Neutrophil (primary cell): ENCODE results near the gene LNX2.

Experiments used
- H3K27ac ChIP-seq: fragments of 200-600 bp; sonication (generic); 2 replicates; pipeline ENCODE4 v1.5.1; 2016; ENCODE audit warnings: mild to moderate bottlenecking, moderate library complexity
- H3K27me3 ChIP-seq: fragments of 200-600 bp; sonication (generic); 2 replicates; pipeline ENCODE4 v1.6.0; 2016; ENCODE audit warnings: mild to moderate bottlenecking
- H3K36me3 ChIP-seq: fragments of 200-600 bp; sonication (generic); 2 replicates; pipeline ENCODE4 v1.5.1; 2017
- H3K4me1 ChIP-seq, 2 experiments: fragments of 200-600 bp in 1 of 2; sonication (generic) in 1 of 2; 1 replicate in 1 of 2; 2 replicates in 1 of 2; pipeline versions ENCODE4 v1.5.1 to v1.6.1; 2013 to 2016; ENCODE audit warnings: low read depth in 1 of 2, low read length in 1 of 2, mild to moderate bottlenecking in 1 of 2, moderate library complexity in 1 of 2; ENCODE audit not compliant: control insufficient read depth in 1 of 2, insufficient read depth in 1 of 2
- H3K4me3 ChIP-seq, 2 experiments: fragments of 200-600 bp in 1 of 2; sonication (generic) in 1 of 2; 1 replicate in 1 of 2; 2 replicates in 1 of 2; pipeline ENCODE4 v1.5.1; 2013 to 2016; ENCODE audit warnings: low read depth in 1 of 2, low read length in 1 of 2, mild to moderate bottlenecking in 1 of 2, moderate library complexity in 1 of 2
- H3K9me3 ChIP-seq: fragments of 200-600 bp; sonication (generic); 2 replicates; pipeline ENCODE4 v1.5.1; 2016
- CTCF ChIP-seq: fragments of 200-600 bp; sonication (generic); IDR thresholded peaks from 2 replicates; pipeline ENCODE4 v1.5.1; 2016; ENCODE audit warnings: antibody characterized with exemption

LNX2 gene

DNA sequence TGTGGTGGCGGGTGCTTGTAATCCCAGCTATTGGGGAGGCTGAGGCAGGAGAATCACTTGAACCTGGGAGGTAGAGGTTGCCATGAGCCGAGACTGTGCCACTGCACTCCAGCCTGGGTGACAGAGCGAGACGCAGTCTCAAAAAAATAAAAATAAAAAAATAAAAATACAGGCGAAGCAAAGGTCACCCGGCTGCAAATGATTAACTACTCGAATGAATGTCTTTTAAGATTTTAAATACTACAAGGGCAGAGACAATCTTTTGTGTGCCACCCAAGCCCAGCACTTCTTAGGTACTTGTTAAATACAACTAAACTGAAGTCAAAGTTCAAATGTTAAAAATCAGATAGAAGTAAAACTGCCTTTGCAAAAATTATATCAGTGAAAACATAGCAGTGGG lies 6.7 kb downstream of the LNX2 start:
- Histone ChIP-seq H3K27me3 (no peaks in the 10 kb centered on the region), H3K4me1 (no peaks in the 10 kb centered on the region), H3K36me3 (no peaks in the 10 kb centered on the region), H3K27ac (no peak overlapping the region), H3K4me3 (no peak overlapping the region), H3K9me3 (no peaks in the 10 kb centered on the region)
- no peak for TF ChIP-seq CTCF

GRCh38 chr13:27607125-27607524 lies 13.2 kb downstream of the LNX2 start:
- Histone ChIP-seq H3K9me3 (no peaks in the 10 kb centered on the region), H3K36me3 (no peaks in the 10 kb centered on the region), H3K27ac (no peak overlapping the region), H3K4me1 (no peaks in the 10 kb centered on the region), H3K27me3 (no peaks in the 10 kb centered on the region), H3K4me3 (no peak overlapping the region)
- no peak for TF ChIP-seq CTCF

DNA sequence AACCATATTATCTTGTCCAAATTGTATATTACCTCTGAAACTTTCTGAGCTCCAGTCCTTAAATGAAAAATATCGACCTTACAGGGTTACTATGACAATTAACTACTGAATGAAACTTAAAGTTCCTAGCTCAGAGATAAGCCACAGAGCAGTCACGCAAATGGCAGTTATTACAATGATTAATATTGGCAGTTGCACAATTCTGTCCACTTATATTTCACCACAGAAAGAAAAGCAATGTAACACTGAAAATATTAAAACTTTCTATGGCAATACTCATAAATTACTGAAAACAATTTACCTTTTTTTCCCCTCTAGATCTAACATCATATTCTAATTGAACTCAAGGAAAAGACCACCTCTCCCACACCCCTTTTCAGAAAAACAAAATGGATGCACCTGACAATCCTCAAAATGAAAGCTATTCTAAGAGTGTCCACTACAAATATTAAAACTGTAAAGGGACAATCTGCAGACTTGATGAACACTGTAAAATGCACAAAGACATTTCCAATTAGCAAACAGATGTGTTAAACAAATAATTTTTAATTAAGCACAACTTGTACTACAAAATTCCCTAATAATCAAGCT lies 14.6 kb downstream of the LNX2 start:
- Histone ChIP-seq H3K27me3 (no peaks in the 10 kb centered on the region), H3K36me3 (no peaks in the 10 kb centered on the region), H3K4me1 (no peaks in the 10 kb centered on the region), H3K9me3 (no peaks in the 10 kb centered on the region), H3K27ac (no peak overlapping the region), H3K4me3 (no peak overlapping the region)
- TF ChIP-seq CTCF, result no peak

DNA sequence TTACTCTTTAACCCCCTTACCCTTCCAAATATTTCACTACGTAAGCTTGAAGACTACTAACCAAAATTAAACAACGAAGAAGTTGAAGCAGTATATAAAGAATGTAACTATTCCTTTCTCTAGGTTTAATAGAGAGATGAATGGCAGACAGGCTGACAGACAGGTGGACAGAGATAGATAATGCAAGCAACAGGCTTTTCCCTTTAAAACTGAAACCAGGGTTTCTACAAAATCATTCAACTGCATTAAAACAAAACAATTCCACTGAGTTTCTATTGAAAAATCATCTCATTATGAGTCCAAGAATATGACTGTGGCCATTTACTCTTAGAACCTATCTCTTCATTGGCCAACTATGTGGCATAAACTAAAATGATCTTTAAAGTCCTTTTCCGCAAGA lies 15.2 kb downstream of the LNX2 start:
- Histone ChIP-seq H3K4me3 (no peak overlapping the region), H3K4me1 (no peaks in the 10 kb centered on the region), H3K27me3 (no peaks in the 10 kb centered on the region), H3K36me3 (no peaks in the 10 kb centered on the region), H3K27ac (no peak overlapping the region), H3K9me3 (no peaks in the 10 kb centered on the region)
- no peak for TF ChIP-seq CTCF

- Histone ChIP-seq H3K9me3 (no peaks in the 10 kb centered on the region), H3K4me1 (no peaks in the 10 kb centered on the region), H3K4me3 (no peak overlapping the region), H3K36me3 (no peaks in the 10 kb centered on the region), H3K27me3 (no peaks in the 10 kb centered on the region), H3K27ac (no peak overlapping the region)
- TF ChIP-seq CTCF, result no peak
Observed at GRCh38 chr13:27601803-27602202, 18.5 kb downstream of the LNX2 start.

DNA sequence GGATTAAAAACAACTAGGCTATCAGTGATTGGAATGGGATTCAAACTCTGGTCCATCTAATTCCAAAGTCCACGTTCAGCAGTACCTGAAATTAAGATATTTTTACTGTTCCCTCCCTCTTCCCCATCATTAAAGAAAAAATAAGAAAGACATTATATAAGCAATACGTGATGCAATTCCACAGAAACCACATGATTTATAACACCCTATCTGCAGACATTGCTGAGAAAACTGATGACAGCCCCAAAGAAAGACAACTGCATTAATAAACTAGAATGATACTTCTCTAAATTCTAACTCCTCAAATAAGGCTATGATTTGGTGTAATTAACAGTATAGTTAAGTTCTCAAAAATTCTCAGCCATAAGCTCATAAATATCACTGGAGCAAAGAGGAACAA lies 19.1 kb downstream of the LNX2 start:
- H3K4me1 ChIP-seq, result no peaks in the 10 kb centered on the region
- no peaks in the 10 kb centered on the region for H3K27me3 ChIP-seq
- H3K4me3 ChIP-seq, result no peak overlapping the region
- TF ChIP-seq CTCF, result no peak
- H3K9me3 ChIP-seq, result no peaks in the 10 kb centered on the region
- no peaks in the 10 kb centered on the region for H3K36me3 ChIP-seq
- no peak overlapping the region for H3K27ac ChIP-seq
